ENCODE results near the gene TMEM91. TPM values are rescaled to one million over a fixed set of nuclear protein-coding genes. Genes with fewer than 3 reads are reported as not detected.

TMEM91 gene
- total and polyA plus RNA-seq, 2 experiments from 2014 or later, result 9.3 to 10.6 TPM

GRCh38 chr19:41372501-41372900, 3.8 kb upstream of the TMEM91 start:
- Histone ChIP-seq H3K4me2 (no peak overlapping the region), H3F3A (replicated peaks; ENCODE audit: low read depth) (0 out of 2 replicates have a peak, but pooled peaks cover 5% of the 10 kb centered on the region), H3K79me2 (replicated peaks; ENCODE audit: insufficient read depth) (no peaks in the 10 kb centered on the region), H3K27me3 (ENCODE audit: insufficient read depth) (peaks cover 7% of the 10 kb centered on the region; the same call in 1 of the 2 replicates), H3K27ac (ENCODE audit: low read depth) (no peak overlapping the region), H4K20me1 (replicated peaks; ENCODE audit: insufficient read depth) (no peaks in the 10 kb centered on the region), H3K4me1 (ENCODE audit: insufficient read depth) (no peaks in the 10 kb centered on the region; the same call in 1 of the 2 replicates), H3K36me3 (ENCODE audit: insufficient read depth) (no peaks in the 10 kb centered on the region), H2AFZ (no peak overlapping the region), H3K9me2 (ENCODE audit: insufficient read depth) (no peaks in the 10 kb centered on the region), H3K4me3 (no peak overlapping the region)
- H3K27ac Mint-ChIP-seq, result no peak overlapping the region
- ATAC-seq (no peak), DNase-seq (ENCODE audit: low spot score) (no peak)
- peaks cover 18% of the 10 kb centered on the region for H3K27me3 Mint-ChIP-seq (ENCODE audit: insufficient read depth, low read depth, poor library complexity)
- peaks cover 10% of the 10 kb centered on the region for H3K4me1 Mint-ChIP-seq
- no peaks in the 10 kb centered on the region for H3K36me3 Mint-ChIP-seq (ENCODE audit: low read depth)
- no peak overlapping the region for H3K4me3 Mint-ChIP-seq
- no peak for TF ChIP-seq STAT1 (IDR thresholded peaks at IDR 0.05; ENCODE audit: unreplicated experiment)
- no peak for TF ChIP-seq POLR2AphosphoS5 (IDR thresholded peaks at IDR 0.05; ENCODE audit: low read depth)
- no peak for TF ChIP-seq ZNF462 (CRISPR knock-in tag; IDR thresholded peaks at IDR 0.05)
- TF ChIP-seq JUNB (IDR thresholded peaks at IDR 0.05; ENCODE audit: unreplicated experiment), result no peak
- TF ChIP-seq CREB1 (CRISPR knock-in tag; IDR thresholded peaks at IDR 0.05; ENCODE audit: low read depth), result no peak
- TF ChIP-seq EZH2 (IDR thresholded peaks at IDR 0.05; ENCODE audit: low read depth, unreplicated experiment), result no peak
- TF ChIP-seq ETS1 (IDR thresholded peaks at IDR 0.05), result no peak
- TF ChIP-seq CTCF (conservative IDR thresholded peaks at IDR 0.05; ENCODE audit: low read depth in 2 of 2), result no peak
- no peak for TF ChIP-seq ZNF331 (CRISPR knock-in tag; IDR thresholded peaks at IDR 0.05; ENCODE audit: low read depth)
- no peak for TF ChIP-seq NANOG (IDR thresholded peaks at IDR 0.05; ENCODE audit: borderline replicate concordance)
- H3K9me3 Mint-ChIP-seq, result no peaks in the 10 kb centered on the region

All from GM23338 (cell line).